Measurements from ENCODE around the gene DAD1. TPM values are rescaled to one million over a fixed set of nuclear protein-coding genes. Genes with fewer than 3 reads are reported as not detected.

The DAD1 gene
- total RNA-seq, 1 donor from 2014 or later, result 155 TPM

GRCh38 chr14:22549324-22549962, 39.6 kb downstream of the DAD1 start:
- DNase-seq (ENCODE audit: low read depth, low spot score), result no peak
- TF ChIP-seq CTCF (conservative IDR thresholded peaks at IDR 0.05), result no peak
- H3K9me3 Mint-ChIP-seq, result no peaks in the 10 kb centered on the region
- H3K4me1 Mint-ChIP-seq, result peaks cover 28% of the 10 kb centered on the region
- no peak overlapping the region for H3K4me3 Mint-ChIP-seq
- H3K27ac Mint-ChIP-seq (ENCODE audit: unreplicated experiment), result no peak overlapping the region
- peaks cover 3% of the 10 kb centered on the region for H3K27me3 Mint-ChIP-seq (ENCODE audit: low read depth)
- H3K36me3 Mint-ChIP-seq (ENCODE audit: low read depth), result no peaks in the 10 kb centered on the region

GRCh38 chr14:22547948-22548750, 40.9 kb downstream of the DAD1 start:
- DNase-seq (ENCODE audit: low read depth, low spot score), result no peak
- H3K4me1 Mint-ChIP-seq, result peaks cover 30% of the 10 kb centered on the region
- no peaks in the 10 kb centered on the region for H3K9me3 Mint-ChIP-seq
- H3K4me3 Mint-ChIP-seq, result no peak overlapping the region
- no peaks in the 10 kb centered on the region for H3K36me3 Mint-ChIP-seq (ENCODE audit: low read depth)
- H3K27me3 Mint-ChIP-seq (ENCODE audit: low read depth), result peaks cover 3% of the 10 kb centered on the region
- no peak overlapping the region for H3K27ac Mint-ChIP-seq (ENCODE audit: unreplicated experiment)
- no peak for TF ChIP-seq CTCF (conservative IDR thresholded peaks at IDR 0.05)

GRCh38 chr14:22547313-22547947, 41.6 kb downstream of the DAD1 start:
- no peak for DNase-seq (ENCODE audit: low read depth, low spot score)
- TF ChIP-seq CTCF (conservative IDR thresholded peaks at IDR 0.05), result no peak
- no peak overlapping the region for H3K4me3 Mint-ChIP-seq
- peaks cover 30% of the 10 kb centered on the region for H3K4me1 Mint-ChIP-seq
- peaks cover 3% of the 10 kb centered on the region for H3K27me3 Mint-ChIP-seq (ENCODE audit: low read depth)
- no peaks in the 10 kb centered on the region for H3K36me3 Mint-ChIP-seq (ENCODE audit: low read depth)
- no peak overlapping the region for H3K27ac Mint-ChIP-seq (ENCODE audit: unreplicated experiment)
- no peaks in the 10 kb centered on the region for H3K9me3 Mint-ChIP-seq

- Mint-ChIP-seq H3K9me3 (no peaks in the 10 kb centered on the region), H3K27ac (ENCODE audit: unreplicated experiment) (no peak overlapping the region), H3K4me1 (peaks cover 26% of the 10 kb centered on the region), H3K4me3 (no peak overlapping the region), H3K36me3 (ENCODE audit: low read depth) (no peaks in the 10 kb centered on the region), H3K27me3 (ENCODE audit: low read depth) (peaks cover 3% of the 10 kb centered on the region)
- no peak for DNase-seq (ENCODE audit: low read depth, low spot score)
- TF ChIP-seq CTCF (conservative IDR thresholded peaks at IDR 0.05), result no peak
These were observed 42.3 kb downstream of the DAD1 start for GRCh38 chr14:22546722-22547071.

GRCh38 chr14:22545842-22546721, 42.9 kb downstream of the DAD1 start:
- peaks cover 22% of the 10 kb centered on the region for H3K4me1 Mint-ChIP-seq
- H3K27ac Mint-ChIP-seq (ENCODE audit: unreplicated experiment), result no peak overlapping the region
- no peaks in the 10 kb centered on the region for H3K9me3 Mint-ChIP-seq
- H3K4me3 Mint-ChIP-seq, result no peak overlapping the region
- no peak for DNase-seq (ENCODE audit: low read depth, low spot score)
- H3K27me3 Mint-ChIP-seq (ENCODE audit: low read depth), result peaks cover 3% of the 10 kb centered on the region
- TF ChIP-seq CTCF (conservative IDR thresholded peaks at IDR 0.05), result no peak
- no peaks in the 10 kb centered on the region for H3K36me3 Mint-ChIP-seq (ENCODE audit: low read depth)
